ENCODE measurements around the gene INSR.
A peak's percentile ranks its signal among the peaks of the same experiment; 100 is the strongest.

INSR gene

DNA sequence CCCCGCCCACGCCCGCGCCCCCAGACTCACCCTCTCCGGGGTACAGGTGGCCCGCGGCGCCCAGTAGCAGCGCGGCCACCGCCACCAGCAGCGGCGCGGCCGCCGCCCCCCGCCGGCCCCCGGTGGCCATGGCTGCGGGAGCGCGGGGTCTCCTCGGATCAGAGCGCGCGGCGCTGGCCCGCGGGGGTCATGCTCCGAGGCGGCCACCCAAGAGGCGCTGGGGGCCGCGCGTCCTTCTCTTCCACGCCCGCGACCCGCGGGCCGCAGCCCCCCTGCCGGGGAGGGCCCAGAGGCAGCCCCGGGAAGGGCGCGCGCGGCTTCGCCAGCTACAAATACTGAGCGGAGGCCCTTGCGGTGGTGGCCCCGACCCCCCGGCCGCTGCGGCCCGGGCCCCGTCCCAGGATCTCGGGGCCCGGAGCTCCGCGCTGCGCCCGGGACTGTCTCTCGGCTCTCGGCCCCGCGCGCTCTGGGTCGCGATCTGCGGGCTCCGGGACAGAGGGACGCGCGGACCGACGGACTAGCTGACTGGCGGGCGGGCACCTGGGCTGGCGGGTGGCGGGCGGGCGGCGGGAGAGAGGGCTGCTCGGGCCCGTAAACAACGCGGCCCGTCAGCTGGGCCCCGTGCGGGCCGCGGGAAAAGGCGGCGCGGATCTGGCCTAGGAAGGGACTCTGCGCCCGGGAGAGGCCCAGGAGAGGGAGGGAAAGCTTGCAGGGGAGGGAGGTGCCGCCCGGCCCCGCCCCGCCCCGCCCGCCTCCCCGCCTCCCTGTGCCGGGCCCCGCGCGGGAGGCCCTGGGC lies at the start of gene INSR:
INSR (minus strand) TSS at position 653 of the 796 bp plus-strand sequence; CDS start at position 130, 523 bp downstream.
- TF ChIP-seq, protein P1, sequence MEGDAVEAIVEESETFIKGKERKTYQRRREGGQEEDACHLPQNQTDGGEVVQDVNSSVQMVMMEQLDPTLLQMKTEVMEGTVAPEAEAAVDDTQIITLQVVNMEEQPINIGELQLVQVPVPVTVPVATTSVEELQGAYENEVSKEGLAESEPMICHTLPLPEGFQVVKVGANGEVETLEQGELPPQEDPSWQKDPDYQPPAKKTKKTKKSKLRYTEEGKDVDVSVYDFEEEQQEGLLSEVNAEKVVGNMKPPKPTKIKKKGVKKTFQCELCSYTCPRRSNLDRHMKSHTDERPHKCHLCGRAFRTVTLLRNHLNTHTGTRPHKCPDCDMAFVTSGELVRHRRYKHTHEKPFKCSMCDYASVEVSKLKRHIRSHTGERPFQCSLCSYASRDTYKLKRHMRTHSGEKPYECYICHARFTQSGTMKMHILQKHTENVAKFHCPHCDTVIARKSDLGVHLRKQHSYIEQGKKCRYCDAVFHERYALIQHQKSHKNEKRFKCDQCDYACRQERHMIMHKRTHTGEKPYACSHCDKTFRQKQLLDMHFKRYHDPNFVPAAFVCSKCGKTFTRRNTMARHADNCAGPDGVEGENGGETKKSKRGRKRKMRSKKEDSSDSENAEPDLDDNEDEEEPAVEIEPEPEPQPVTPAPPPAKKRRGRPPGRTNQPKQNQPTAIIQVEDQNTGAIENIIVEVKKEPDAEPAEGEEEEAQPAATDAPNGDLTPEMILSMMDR (IDR thresholded peaks at IDR 0.05; ENCODE audit: low read depth, low read length), result no peak

DNA sequence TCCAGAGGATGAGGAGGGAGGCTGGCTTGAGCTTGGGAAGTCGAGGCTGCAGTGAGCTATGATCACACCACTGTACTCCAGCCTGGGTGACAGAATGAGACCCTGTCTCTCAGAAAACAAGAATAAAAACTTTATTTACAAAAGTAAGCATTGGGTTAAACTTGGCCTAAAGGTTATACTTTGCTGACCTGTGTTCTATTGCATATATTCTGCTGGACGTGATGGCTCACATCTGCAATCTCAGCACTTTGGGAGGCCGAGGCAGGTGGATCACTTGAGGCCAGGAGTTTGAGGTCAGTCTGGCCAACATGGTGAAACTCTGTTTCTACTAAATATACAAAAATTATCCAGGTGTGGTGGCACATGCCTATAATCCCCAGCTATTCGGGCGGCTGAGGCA lies 47.9 kb upstream of the INSR start:
- no peak overlapping the region for H3K4me3 ChIP-seq (replicated peaks in 1 of 2; ENCODE audit: low read depth in 2 of 2, low read length in 2 of 2)
- DNase-seq (ENCODE audit: low read depth in 2 of 2), result no peak
- TF ChIP-seq, protein P1 (IDR thresholded peaks at IDR 0.05; ENCODE audit: low read depth, low read length), result no peak

More for the DNA sequence above, at the start of gene INSR:
- H3K4me3 ChIP-seq (replicated peaks in 1 of 2; ENCODE audit: low read depth in 2 of 2, low read length in 2 of 2), result peak within 1 kb of the TSS; percentile 69 to 84
- peak; percentile 90 to 94 for DNase-seq (ENCODE audit: low read depth in 2 of 2)

DNA sequence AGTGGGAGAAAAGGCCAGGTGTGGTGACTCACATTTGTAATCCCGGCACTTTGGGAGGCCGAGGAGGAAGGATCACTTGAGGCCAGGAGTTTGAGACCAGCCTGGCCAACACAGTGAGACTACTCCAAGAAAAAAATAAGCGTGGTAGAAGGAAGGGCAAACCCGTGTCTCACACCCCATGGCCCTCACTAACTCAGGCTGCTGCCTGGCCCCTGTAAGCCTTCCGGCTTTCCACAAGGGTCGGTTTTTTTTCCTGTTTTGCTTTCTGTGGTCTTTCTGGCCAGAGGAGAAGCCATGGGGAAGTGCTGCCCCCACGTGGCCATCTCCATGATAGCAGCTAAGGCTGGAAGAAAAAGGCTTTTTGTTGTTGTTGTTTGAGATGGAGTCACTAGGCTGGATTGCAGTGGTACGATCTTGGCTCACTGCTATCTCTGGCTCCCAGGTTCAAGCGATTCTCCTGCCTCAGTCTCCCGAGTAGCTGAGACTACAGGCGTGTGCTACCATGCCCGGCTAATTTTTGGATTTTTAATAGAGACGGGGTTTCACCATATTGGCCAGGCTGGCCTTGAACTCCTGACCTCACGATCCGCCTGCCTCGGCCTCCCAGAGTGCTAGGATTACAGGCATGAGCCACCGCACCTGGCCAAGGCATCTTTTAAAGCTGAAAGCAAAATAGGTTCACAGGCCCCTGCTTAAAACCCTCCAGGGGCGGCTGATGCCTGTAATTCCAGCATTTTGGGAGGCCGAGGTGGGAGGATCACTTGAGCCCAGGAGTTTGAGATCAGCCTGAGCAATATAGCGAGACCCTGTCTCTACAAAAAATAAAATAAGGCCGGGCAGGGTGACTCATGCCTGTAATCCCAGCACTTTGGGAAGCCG lies 47.0 kb upstream of the INSR start:
- no peak overlapping the region for H3K4me3 ChIP-seq (replicated peaks in 1 of 2; ENCODE audit: low read depth in 2 of 2, low read length in 2 of 2)
- peak; percentile 82 for DNase-seq (ENCODE audit: low read depth in 2 of 2)
- TF ChIP-seq, protein P1 (IDR thresholded peaks at IDR 0.05; ENCODE audit: low read depth, low read length), result peak; percentile 93

DNA sequence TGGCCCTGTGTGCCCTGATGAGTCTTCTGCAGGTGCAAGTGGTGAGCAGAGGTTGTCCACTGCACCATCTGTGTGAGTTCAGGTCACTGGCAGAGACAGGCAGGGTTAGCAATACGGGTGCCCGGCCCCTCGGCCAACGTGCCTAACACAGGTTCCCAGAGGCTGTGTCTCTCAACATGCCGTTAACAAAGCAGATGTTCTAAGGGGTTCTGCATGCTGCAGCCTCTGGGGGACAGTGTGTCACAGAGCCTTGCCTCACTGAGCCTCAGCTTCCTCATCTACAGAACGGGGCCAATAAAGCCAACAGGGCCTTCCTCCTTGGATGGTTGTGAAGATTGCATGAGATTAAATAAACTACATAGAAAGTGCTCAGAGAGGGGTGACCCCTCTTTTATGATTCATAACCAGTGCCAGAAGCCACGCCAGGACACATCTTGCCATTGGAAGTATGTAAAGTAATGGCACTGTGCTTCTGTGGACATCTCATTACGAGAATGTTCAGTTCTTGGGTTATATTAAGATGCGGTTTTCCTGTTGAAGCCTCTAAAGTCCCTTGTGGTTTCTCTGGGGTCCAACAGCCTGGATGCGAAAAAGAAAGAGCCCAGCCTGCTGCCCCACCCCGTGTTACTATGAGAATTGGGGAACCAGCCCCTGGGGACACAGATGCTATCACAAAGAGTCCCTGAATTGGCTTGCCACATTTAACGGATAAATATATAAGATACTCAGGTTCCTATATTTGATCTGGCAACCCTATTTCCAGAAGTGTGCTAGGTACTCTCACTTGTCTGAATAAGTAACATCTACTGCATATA lies 43.4 kb upstream of the INSR start:
- no peak overlapping the region for H3K4me3 ChIP-seq (replicated peaks in 1 of 2; ENCODE audit: low read depth in 2 of 2, low read length in 2 of 2)
- TF ChIP-seq, protein P1 (IDR thresholded peaks at IDR 0.05; ENCODE audit: low read depth, low read length), result no peak
- no peak for DNase-seq (ENCODE audit: low read depth in 2 of 2)

DNA sequence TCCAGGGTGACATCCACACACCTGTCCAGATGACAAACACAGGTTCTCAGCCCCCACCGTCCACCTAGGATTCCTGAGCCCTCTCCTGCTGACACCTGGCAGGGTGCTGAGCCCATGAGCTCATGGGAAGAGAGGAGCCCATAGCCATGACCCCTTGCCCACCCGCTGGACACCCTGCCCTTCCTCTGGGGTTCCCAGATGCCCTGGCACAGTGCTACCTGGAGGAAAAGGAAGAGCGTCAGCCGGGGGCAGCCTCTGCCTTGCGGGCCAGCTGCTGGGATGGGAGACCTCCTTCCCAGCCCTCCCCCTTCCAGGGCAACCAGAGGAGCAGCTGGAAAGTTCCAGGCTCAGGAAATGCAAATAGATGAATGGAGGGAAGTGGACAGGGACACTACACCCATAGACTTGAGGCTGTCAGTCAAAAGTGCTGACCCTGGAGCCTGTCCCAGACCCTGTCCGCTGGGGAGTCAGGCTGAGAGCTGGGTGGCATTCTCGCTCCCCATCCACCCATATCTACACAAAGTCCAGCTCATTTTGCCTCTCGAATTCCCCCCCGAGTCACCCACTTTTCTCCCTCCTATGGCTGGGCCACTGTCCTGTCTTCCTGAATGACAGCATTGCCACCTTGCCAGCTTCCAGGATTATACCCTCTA lies 42.2 kb upstream of the INSR start:
- no peak for DNase-seq (ENCODE audit: low read depth in 2 of 2)
- TF ChIP-seq, protein P1 (IDR thresholded peaks at IDR 0.05; ENCODE audit: low read depth, low read length), result no peak
- no peak overlapping the region for H3K4me3 ChIP-seq (replicated peaks in 1 of 2; ENCODE audit: low read depth in 2 of 2, low read length in 2 of 2)
